Fibroblast of lung (primary cell): ENCODE data around the gene OTUD4. TPM values are rescaled to one million over a fixed set of nuclear protein-coding genes. Genes with fewer than 3 reads are reported as not detected.
A peak's percentile ranks its signal among the peaks of the same experiment; 100 is the strongest.

Experiments
- DNase-seq, 2 donors: peaks; one replicate each; pipeline versions ENCODE4 v3.0.0 to v3.0.0-alpha.2; 2010; ENCODE audit warnings: low read depth in 2 of 2
- H2AFZ ChIP-seq: 2 replicates; pipeline ENCODE4 v1.5.1; 2012; ENCODE audit warnings: low read length, control low read depth, inconsistent platforms
- H3K27ac ChIP-seq: 2 replicates; pipeline ENCODE4 v1.5.1; 2011; ENCODE audit warnings: low read length, control low read depth; ENCODE audit not compliant: insufficient read depth
- H3K27me3 ChIP-seq: 2 replicates; pipeline ENCODE4 v1.5.1; 2011; ENCODE audit warnings: mild to moderate bottlenecking, low read length; ENCODE audit not compliant: control insufficient read depth, insufficient read depth
- H3K36me3 ChIP-seq: 2 replicates; pipeline ENCODE4 v1.5.1; 2011; ENCODE audit warnings: low read length; ENCODE audit not compliant: control insufficient read depth, insufficient read depth
- H3K4me1 ChIP-seq: 2 replicates; pipeline ENCODE4 v1.5.1; 2011; ENCODE audit warnings: low read length; ENCODE audit not compliant: control insufficient read depth, insufficient read depth; ENCODE audit errors: extremely low read depth
- H3K4me2 ChIP-seq: 2 replicates; pipeline ENCODE4 v1.5.1; 2011; ENCODE audit warnings: low read length, control low read depth; ENCODE audit not compliant: insufficient read depth; ENCODE audit errors: extremely low read depth
- H3K4me3 ChIP-seq, 4 experiments: fragments of 200-600 bp in 1 of 4; sonication (generic) in 1 of 4; replicated peaks in 1 of 4; 2 replicates each; pipeline ENCODE4 v1.5.1; 2011 to 2016; ENCODE audit warnings: low read length in 4 of 4, low read depth in 3 of 4, mild to moderate bottlenecking in 3 of 4, control low read depth in 2 of 4, inconsistent platforms in 1 of 4, mixed read lengths in 1 of 4; ENCODE audit not compliant: insufficient read depth in 1 of 4; ENCODE audit errors: control extremely low read depth in 1 of 4
- H3K79me2 ChIP-seq: 2 replicates; pipeline ENCODE4 v1.5.1; 2012; ENCODE audit warnings: mild to moderate bottlenecking, low read length, inconsistent platforms; ENCODE audit not compliant: control insufficient read depth, insufficient read depth
- H3K9ac ChIP-seq: 2 replicates; pipeline ENCODE4 v1.5.1; 2011; ENCODE audit warnings: mild to moderate bottlenecking, low read length, control low read depth; ENCODE audit not compliant: insufficient read depth
- H3K9me3 ChIP-seq: 2 replicates; pipeline ENCODE4 v1.5.1; 2012; ENCODE audit warnings: low read depth, low read length; ENCODE audit not compliant: control insufficient read depth, insufficient read depth
- H4K20me1 ChIP-seq: 2 replicates; pipeline ENCODE4 v1.5.1; 2011; ENCODE audit warnings: low read length; ENCODE audit not compliant: control insufficient read depth, insufficient read depth; ENCODE audit errors: extremely low read depth
- EZH2 ChIP-seq: IDR thresholded peaks from 2 replicates; pipeline ENCODE4 v1.5.1; 2012; ENCODE audit warnings: low read length, control low read depth, mild to moderate bottlenecking; ENCODE audit errors: missing control alignments
- polyA plus RNA-seq, 2 donors: library from polyadenylated mRNA; depleted of rRNA in 1 of 2; stranded (reverse) in 1 of 2; unstranded in 1 of 2; fragments of >200 nt; gene quantifications; 2 replicates each; pipeline ENCODE4 v1.2.1, GENCODE V29; 2011 to 2012; ENCODE audit warnings: missing spikeins in 1 of 2
- total RNA-seq: library from RNA; depleted of rRNA; stranded (reverse); fragments of >200 nt; gene quantifications from 2 replicates; pipeline ENCODE4 v1.2.1, GENCODE V29; 2014
- TF ChIP-seq, protein P1 (sequence below), 2 donors: IDR thresholded peaks in 1 of 2; conservative IDR thresholded peaks in 1 of 2; 1 replicate in 1 of 2; 2 replicates in 1 of 2; pipeline ENCODE4 v1.5.1; 2011 to 2012; ENCODE audit warnings: low read length in 2 of 2, control low read depth in 1 of 2, inconsistent platforms in 1 of 2, low read depth in 1 of 2, mild to moderate bottlenecking in 1 of 2

The OTUD4 gene
- total and polyA plus RNA-seq, 2 donors (not counting 1 experiment from before 2014, with no cell fraction given): 21.3 to 25.7 TPM

DNA sequence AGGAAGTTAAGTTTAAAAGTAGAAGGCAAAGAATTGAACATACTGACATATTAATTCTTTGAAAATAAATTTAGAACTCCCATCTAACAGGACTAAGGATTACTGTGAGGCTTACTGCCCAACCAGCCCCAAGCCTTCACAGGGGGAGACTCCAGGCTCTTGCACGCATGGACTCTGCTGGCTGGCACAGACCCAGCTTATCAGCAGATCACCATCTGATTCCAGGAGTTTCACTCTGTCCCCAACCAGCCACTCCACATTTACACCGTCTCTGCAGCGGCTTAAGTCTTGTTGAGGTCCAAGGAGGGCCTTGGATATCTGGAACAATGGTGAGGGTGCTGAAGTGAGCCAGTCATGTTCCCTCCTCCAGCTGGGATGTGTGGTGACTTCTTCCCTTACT, 16.4 kb upstream of the OTUD4 start:
- TF ChIP-seq, protein P1, sequence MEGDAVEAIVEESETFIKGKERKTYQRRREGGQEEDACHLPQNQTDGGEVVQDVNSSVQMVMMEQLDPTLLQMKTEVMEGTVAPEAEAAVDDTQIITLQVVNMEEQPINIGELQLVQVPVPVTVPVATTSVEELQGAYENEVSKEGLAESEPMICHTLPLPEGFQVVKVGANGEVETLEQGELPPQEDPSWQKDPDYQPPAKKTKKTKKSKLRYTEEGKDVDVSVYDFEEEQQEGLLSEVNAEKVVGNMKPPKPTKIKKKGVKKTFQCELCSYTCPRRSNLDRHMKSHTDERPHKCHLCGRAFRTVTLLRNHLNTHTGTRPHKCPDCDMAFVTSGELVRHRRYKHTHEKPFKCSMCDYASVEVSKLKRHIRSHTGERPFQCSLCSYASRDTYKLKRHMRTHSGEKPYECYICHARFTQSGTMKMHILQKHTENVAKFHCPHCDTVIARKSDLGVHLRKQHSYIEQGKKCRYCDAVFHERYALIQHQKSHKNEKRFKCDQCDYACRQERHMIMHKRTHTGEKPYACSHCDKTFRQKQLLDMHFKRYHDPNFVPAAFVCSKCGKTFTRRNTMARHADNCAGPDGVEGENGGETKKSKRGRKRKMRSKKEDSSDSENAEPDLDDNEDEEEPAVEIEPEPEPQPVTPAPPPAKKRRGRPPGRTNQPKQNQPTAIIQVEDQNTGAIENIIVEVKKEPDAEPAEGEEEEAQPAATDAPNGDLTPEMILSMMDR (conservative IDR thresholded peaks at IDR 0.05 in 1 of 2, IDR thresholded peaks at IDR 0.05 in 1 of 2; ENCODE audit: low read depth in 1 of 2, low read length in 2 of 2): no peak
- no peak for TF ChIP-seq EZH2
- Histone ChIP-seq H3K4me2 (no peak overlapping the region), H2AFZ (no peak overlapping the region), H3K27ac (no peak overlapping the region), H3K79me2 (no peaks in the 10 kb centered on the region), H4K20me1 (no peaks in the 10 kb centered on the region), H3K9ac (no peak overlapping the region), H3K4me1 (no peaks in the 10 kb centered on the region), H3K27me3 (no peaks in the 10 kb centered on the region), H3K9me3 (no peaks in the 10 kb centered on the region), H3K4me3 (no peak overlapping the region), H3K36me3 (no peaks in the 10 kb centered on the region)
- DNase-seq: no peak

DNA sequence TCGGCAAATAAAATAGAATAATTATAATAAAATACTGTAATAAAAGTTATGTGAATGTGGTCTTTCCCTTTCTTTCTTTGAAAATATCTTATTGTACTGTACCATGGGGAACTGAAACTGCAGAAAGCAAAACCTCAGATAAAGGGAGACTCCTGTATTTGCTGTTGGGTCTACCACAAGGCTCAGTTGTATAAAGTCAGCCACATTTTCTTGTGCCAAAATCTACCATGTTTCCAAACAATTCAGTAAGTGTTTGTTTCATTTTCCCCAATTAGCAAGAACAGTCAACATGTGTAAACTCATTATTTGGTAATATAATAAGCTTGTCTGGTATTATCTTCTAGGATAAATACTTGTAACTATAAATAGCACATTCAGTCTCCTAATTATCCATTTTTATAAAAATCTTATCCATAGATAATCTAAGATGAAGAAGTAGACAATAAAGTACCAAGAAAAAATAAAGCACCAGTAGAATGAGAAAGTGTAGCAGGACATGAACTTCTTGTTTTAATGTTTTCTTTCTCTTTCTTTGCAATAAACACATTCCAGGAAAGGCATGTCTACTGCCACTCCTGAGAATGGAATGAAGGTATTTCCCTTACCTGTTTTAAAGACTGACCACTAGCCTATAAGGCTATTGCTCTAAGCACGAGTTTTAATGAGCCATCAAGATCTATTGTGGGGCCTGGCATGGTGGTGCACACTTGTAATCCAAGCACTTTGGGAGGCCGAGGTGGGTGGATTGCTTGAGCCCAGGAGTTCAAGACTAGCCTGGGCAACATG, 15.0 kb upstream of the OTUD4 start:
- Histone ChIP-seq H3K4me1 (no peaks in the 10 kb centered on the region), H3K9ac (no peak overlapping the region), H3K27ac (no peak overlapping the region), H3K36me3 (no peaks in the 10 kb centered on the region), H4K20me1 (no peaks in the 10 kb centered on the region), H3K9me3 (no peaks in the 10 kb centered on the region), H3K4me2 (no peak overlapping the region), H3K27me3 (no peaks in the 10 kb centered on the region), H3K79me2 (no peaks in the 10 kb centered on the region), H2AFZ (no peak overlapping the region), H3K4me3 (no peak overlapping the region)
- DNase-seq: no peak
- TF ChIP-seq, protein P1 (conservative IDR thresholded peaks at IDR 0.05 in 1 of 2, IDR thresholded peaks at IDR 0.05 in 1 of 2; ENCODE audit: low read depth in 1 of 2, low read length in 2 of 2): no peak
- TF ChIP-seq EZH2: no peak

DNA sequence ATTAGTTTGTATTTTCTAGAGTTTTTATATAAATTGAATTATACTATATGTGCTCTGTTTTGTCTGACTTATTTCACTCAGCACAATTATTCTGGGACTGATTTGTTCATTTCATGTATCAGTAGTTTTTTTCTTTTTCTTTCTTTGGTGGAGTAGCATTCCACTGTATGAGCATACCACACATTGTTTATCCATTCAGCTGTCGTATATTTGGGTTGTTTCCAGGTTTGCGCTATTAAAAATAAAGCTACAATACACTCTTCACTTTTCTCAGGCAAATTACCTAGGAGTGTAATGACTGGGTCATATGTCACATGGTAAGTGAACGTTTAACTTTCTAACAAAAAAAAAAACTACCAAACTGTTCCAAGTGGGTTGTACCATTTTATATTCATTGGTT, 9.6 kb upstream of the OTUD4 start:
- H3K79me2 ChIP-seq: no peaks in the 10 kb centered on the region
- TF ChIP-seq, protein P1 (conservative IDR thresholded peaks at IDR 0.05 in 1 of 2, IDR thresholded peaks at IDR 0.05 in 1 of 2; ENCODE audit: low read depth in 1 of 2, low read length in 2 of 2): no peak
- TF ChIP-seq EZH2: no peak

More for the DNA sequence above, 9.6 kb upstream of the OTUD4 start:
- Histone ChIP-seq H3K36me3 (no peaks in the 10 kb centered on the region), H3K9me3 (no peaks in the 10 kb centered on the region), H3K27me3 (no peaks in the 10 kb centered on the region), H4K20me1 (no peaks in the 10 kb centered on the region), H3K4me1 (no peaks in the 10 kb centered on the region), H3K4me2 (no peak overlapping the region), H3K27ac (no peak overlapping the region), H2AFZ (no peak overlapping the region), H3K4me3 (no peak overlapping the region), H3K9ac (no peak overlapping the region)
- DNase-seq: peak; percentile 24 to 26
